GM11168 (cell line): ENCODE results near the gene PRSS27.

Experiments
- in situ Hi-C: fragments of 300-500 bp; cut with MboI; formaldehyde crosslinking; loops from one replicate; pipeline ENCODE4 v1.12.0; 2022; ENCODE audit warnings: low sequenced_read_pairs; ENCODE audit not compliant: unreplicated experiment

Gene PRSS27

GRCh38 chr16:2711370-2712062 is 8.5 kb downstream of the PRSS27 start:
- in situ Hi-C loops = no loop called here

GRCh38 chr16:2710711-2711231 is 9.3 kb downstream of the PRSS27 start:
- in situ Hi-C loops = no loop called here

DNA sequence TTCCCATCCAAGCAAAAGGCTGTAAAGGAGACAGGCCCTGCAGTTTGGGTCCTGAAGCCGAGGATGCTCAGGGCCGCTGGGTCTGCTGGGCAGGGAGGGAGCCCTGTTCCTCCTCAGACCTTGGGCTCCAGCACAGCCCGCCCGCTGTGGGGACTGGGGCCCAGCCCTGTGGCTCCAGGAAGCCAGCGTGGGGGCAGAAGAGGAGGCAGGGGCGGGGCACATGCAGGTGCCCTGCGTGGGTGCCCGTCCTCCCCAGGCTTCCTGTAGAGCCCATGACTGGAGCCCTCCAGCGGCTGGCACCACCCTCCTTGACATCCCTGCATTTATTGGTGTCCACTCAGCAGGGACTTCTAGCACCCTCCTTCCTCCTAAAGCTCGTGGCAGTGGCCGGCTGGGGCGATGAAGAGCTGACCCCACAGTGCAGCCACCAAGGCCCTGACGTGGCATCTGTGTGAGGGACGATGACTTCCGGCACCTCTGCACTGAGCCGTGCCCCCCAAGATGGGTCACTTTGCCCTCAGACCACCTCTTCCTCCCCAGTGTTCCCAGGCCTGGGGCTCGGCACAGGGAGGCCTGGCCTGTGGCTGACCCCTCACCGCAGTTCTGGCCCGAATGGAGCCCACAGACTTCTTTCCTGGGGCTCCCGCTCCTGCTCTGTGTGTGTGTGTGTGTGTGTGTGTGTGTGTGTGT is 9.9 kb downstream of the PRSS27 start:
- in situ Hi-C loops = no loop called here

GRCh38 chr16:2709588-2709984 is 10.4 kb downstream of the PRSS27 start:
- in situ Hi-C loops = no loop called here

DNA sequence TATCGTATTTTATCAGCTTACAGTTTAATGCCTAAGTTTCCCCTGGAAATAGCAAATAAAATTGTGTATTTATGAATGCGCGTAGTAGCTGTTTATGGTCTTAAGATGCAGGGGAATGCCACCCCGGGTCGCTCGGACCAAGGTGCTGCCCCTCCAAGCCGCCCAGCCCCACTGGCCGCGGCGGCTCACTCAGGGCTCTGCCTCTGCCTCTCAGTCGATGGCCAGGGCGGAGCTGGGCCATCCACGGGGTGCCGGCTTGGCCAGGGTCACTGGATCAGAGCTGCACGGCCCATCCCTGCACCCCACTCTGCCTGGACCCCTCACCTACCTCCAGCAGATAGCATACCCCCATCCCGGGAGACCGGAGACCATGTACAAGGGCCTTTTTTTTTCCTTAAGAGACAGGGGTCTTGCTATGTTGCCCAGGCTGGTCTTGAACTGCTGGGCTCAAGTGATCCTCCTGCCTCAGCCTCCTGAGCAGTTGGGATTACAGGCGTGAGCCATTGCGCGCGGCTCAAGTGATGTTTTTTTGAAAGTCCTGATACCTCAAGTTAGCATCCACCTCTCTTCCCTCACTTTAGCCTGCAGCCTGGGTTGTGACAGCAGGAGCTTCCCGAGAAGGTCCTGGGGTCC is 11.0 kb downstream of the PRSS27 start:
- in situ Hi-C loops = no loop called here

DNA sequence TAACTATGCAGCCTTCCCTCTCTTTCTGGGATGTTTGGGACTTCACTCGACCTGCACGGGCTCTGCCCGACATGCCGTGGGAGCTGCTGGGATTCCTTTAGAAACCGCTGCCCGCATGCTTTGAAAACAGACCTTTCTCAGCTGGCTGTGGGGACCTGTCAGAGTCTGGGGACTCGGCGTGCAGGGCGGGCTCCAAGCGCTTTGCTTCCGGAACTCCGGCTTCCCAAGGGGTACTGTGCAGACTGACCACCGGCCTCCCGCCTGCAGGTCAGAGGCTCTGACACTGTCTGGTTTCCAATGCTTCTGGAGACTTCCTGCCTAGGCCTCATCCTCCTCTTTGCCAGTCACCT is 11.8 kb downstream of the PRSS27 start:
- in situ Hi-C loops = no loop called here

- in situ Hi-C loops = no loop called here
Measured at GRCh38 chr16:2707368-2708289, 12.4 kb downstream of the PRSS27 start.

DNA sequence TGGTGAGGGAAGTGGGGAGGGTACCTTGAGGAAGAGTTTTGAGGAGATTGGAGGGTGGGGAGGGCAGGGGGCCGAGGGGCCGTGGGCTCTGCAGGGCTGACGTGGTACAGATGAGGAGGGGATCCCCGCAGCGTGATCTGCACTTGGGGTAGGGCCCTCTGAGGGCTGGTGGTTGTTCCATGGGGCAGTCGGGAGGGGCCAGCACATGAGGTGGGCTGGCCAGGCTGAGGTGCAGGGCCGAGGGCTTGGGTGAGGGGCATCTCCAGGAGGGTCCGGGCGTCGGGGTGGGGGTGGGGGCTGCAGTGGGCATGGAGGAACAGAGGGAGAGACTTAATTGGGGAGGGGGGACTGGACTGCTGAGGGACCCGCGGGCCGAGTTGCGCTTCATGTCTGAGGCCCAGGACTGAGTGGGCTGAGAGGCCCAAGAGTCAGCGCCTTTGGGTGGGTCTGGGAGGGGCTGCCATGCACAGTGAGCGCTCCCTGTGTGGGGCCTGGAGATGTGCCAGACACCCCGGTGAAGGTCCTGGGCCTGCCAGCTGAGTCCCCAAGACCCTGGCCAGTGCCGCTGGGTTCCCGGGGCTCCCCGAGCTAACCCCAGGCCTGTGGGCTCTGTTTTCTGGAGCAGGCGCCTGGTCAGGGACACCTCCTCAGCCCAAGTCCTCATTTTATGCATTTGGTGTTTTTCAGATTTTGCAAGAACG is 13.3 kb downstream of the PRSS27 start:
- in situ Hi-C loops = no loop called here

DNA sequence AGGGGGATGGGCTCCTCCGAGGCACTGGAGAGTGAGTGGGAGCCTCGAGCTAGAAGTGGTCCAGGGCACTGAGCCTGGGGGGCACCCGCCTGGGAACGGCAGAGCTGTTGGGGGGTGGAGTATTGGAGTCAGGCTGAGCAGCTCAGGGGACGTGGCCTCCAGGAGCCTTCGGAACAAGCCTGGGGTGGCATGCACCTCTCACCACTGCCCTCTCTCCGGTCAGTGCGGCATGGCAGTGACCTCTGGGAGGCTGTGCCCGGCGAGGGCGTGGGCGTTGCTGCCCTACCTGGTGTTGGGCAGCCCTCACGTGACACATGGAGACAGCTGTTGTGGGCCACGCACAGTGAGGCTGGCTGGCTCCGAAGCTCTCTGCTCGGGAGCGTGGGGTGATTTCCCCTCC is 13.9 kb downstream of the PRSS27 start:
- in situ Hi-C loops = no loop called here

DNA sequence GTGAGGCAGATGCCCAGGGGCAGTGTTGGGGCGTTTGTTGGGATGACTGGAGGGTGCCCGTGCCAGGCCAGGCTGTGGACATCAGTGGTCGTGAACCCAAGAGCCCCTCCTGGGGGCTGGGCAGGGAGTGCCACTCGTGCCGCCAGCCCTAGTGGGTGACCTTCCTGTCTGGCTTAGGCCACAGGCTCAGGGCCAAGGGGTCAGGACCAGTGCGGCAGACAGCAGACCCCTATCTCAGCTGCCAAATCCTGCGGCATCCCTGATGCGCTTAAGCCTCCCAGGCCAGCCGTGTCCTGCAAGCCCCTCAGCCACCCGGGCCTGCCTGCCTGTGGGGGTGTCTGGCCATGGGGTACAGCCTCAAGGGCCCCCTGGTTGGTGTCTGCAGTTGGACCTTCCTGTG is 14.7 kb downstream of the PRSS27 start:
- in situ Hi-C loops = no loop called here

DNA sequence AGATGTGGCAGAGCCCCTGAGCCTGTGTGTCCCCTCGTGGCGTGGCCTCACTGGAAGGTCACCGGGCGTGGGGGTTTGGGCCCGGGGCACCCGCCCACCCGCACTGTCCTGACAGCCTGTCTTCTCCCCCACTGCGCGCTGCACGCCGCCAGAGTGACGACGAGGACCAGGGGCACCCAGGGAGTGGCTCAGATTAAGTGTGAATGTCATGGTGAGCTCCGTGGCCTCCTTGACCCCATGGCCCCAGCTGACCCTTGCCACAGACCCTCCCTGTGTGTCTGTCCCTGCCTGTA is 15.1 kb downstream of the PRSS27 start:
- in situ Hi-C loops = no loop called here

DNA sequence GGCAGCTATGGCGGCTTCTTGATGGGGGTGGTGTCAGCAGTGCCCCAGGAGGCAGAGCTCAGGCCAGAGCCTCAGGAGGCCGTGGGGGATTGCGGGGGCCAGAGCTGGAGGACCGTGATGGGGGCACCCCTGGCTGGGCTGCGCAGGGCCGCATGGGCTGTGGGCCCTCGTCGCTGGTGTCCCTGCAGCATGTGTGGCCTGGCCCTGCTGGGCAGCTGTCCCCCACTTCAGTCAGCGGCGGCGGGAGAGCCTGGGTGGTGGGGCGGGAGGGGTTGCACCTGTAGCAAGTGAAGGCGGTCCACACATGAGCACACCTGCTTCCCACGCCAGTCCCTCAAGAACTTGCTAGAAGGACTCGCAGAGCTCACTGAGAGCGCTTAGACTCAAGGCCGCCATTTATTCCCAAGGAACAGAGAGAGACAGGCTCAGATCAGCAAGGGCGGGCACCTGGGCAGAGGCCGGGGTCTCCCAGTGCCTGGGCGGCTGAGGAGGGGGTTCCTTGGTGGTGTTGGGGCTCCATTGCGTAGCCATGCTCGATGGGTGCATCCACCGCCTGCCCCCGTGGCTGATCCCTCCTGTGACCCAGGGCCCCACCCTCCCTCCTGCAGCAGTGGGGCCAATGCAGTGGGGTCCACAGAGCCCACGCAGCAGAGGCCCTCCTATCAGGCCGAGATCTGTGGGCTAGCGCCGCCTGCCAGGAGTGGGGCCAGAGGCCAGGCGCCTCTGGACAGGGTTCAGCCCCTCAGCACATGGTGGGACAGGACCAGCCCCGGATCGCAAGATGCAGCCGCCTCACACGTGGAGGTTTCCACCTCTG is 15.7 kb downstream of the PRSS27 start:
- in situ Hi-C loops = no loop called here

DNA sequence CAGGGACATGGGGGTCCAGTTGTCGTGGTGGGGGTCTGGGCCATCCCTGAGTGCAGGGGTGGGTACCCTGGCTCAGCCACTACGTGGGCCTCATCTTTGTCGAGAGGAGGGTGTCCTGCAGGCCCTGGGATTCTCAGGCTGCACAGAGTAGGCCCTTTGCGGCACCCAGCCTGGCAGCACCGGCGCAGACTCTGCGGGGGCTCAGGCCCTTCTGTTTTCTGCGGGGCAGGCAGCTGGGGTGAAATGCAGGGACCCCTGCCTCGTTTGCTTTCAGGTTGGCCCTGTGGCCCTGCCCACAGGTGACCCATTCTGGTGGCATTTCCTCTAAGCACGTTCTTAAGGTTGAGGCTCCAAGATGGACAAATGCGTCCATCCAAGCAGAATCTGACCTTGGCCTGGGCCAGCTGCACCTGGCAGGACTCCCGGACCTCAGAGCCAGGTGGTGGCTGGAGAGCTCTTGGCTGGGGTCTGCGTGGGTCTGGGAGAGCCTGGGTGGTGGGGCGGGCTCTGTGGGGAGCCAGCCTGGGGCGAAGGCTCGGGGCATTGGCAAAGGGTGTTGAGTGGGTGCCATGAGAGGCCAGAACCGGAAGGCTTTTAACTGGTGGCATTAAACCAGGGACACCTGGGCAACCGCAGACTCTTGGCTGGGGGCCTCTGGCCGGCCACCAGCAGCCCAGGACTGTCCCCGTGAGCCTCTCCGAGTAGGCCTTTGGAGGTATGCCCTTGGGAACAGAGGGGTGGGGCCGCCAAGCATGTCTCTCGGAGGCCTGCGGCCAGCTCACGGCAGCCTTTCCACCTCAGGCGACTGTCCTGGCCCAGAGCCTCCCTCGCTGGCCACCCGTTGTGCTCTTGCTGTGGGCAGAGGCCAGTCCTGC is 16.9 kb downstream of the PRSS27 start:
- in situ Hi-C loops = no loop called here

GRCh38 chr16:2702438-2702825 is 17.6 kb downstream of the PRSS27 start:
- in situ Hi-C loops = no loop called here

- in situ Hi-C loops = no loop called here
Measured at GRCh38 chr16:2701713-2702437, 18.1 kb downstream of the PRSS27 start.

GRCh38 chr16:2701272-2701671 is 18.8 kb downstream of the PRSS27 start:
- in situ Hi-C loops = no loop called here

DNA sequence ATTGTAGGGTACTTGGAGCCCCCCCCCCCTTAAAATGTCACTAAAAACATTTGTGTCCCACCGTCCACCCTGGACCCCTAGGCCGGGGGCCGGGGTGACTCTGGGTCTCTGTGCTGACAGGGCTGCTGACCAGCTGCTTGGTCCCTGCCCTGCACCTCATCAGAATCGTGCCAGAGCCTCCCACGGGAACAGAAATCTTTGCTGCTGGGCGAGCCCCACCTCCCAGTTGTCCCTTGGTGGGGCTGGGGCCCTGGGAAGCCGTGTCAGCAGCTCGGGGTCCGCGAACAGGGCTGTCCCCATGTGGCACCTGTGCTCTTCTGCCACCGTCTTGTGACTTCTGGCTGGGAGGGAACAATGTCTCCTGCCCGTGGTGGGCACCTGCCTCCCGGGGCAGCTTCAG is 19.2 kb downstream of the PRSS27 start:
- in situ Hi-C loops = no loop called here
